ENCODE results near the gene PARD6G. TPM values are rescaled to one million over a fixed set of nuclear protein-coding genes. Genes with fewer than 3 reads are reported as not detected.
A peak's percentile ranks its signal among the peaks of the same experiment; 100 is the strongest.

PARD6G gene
- total RNA-seq, 1 donor from 2014 or later = 6.5 TPM

GRCh38 chr18:80183273-80184050 is 63.9 kb downstream of the PARD6G start:
- TF ChIP-seq, protein P1, sequence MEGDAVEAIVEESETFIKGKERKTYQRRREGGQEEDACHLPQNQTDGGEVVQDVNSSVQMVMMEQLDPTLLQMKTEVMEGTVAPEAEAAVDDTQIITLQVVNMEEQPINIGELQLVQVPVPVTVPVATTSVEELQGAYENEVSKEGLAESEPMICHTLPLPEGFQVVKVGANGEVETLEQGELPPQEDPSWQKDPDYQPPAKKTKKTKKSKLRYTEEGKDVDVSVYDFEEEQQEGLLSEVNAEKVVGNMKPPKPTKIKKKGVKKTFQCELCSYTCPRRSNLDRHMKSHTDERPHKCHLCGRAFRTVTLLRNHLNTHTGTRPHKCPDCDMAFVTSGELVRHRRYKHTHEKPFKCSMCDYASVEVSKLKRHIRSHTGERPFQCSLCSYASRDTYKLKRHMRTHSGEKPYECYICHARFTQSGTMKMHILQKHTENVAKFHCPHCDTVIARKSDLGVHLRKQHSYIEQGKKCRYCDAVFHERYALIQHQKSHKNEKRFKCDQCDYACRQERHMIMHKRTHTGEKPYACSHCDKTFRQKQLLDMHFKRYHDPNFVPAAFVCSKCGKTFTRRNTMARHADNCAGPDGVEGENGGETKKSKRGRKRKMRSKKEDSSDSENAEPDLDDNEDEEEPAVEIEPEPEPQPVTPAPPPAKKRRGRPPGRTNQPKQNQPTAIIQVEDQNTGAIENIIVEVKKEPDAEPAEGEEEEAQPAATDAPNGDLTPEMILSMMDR (IDR thresholded peaks at IDR 0.05) = no peak
- no peaks in the 10 kb centered on the region for H3K27me3 ChIP-seq
- intact Hi-C loops (cut with DNase I) = no loop called here
- ATAC-seq (no peak), DNase-seq (peak; percentile 35)
- no peaks in the 10 kb centered on the region for H3K9me3 ChIP-seq
- no peak overlapping the region for H3K4me3 ChIP-seq
- H3K4me1 ChIP-seq = no peaks in the 10 kb centered on the region
- H3K27ac ChIP-seq = no peak overlapping the region
- H3K36me3 ChIP-seq = no peaks in the 10 kb centered on the region

- Histone ChIP-seq H3K9me3 (no peaks in the 10 kb centered on the region), H3K27ac (no peak overlapping the region), H3K27me3 (no peaks in the 10 kb centered on the region), H3K4me1 (no peaks in the 10 kb centered on the region), H3K4me3 (no peak overlapping the region), H3K36me3 (no peaks in the 10 kb centered on the region)
- peak; percentile 44 for DNase-seq
- TF ChIP-seq, protein P1 (IDR thresholded peaks at IDR 0.05) = no peak
- intact Hi-C loops (cut with DNase I) = no loop called here
- ATAC-seq = no peak
These were observed 64.5 kb downstream of the PARD6G start for GRCh38 chr18:80182855-80183254.

DNA sequence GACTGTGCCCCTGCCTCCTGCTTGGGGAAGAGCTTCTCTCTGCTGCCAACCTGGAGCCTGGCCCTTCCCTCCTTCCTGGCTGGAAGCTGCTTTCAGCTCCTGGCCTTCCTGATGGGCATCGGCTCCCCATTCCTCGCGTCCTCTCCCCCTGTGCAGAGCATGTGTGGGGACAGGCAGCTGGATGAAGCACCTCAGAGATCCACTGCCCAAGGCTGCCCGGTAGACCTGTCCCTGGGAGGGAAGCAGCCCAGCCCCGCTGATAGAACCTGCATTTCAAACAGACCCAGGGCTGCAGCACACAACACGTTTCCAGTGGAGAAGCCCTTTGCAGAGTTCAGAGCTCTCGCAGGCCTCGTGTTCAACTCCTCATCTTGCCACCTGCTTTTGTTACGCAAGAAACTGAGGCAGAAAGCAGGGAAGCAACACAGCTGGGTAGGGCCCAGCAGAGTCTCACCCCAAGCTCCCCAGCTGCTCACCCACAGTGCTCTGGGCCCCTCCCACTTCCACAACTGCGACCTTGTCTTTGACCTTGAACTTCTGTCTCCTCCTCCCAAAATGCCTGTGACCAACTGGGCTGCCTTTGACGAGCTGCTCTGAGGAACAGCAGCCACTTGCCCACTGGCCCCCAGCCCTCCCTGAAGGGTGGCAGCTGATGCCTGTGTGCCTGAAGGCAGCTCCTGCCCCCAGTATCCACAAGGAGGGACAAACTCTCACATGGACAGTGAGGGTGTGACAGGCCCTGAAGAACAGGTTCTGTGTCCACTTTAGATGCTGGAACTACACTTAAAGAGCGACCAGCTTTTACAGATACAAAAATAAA is 65.5 kb downstream of the PARD6G start:
- H3K4me1 ChIP-seq = no peaks in the 10 kb centered on the region
- DNase-seq (peak; percentile 56), ATAC-seq (no peak)
- no peak overlapping the region for H3K4me3 ChIP-seq
- no peaks in the 10 kb centered on the region for H3K9me3 ChIP-seq
- H3K27me3 ChIP-seq = no peaks in the 10 kb centered on the region
- H3K27ac ChIP-seq = no peak overlapping the region
- TF ChIP-seq, protein P1 (IDR thresholded peaks at IDR 0.05) = no peak
- H3K36me3 ChIP-seq = no peaks in the 10 kb centered on the region
- intact Hi-C loops (cut with DNase I) = no loop called here

- TF ChIP-seq, protein P1 (IDR thresholded peaks at IDR 0.05) = no peak
- DNase-seq (peak; percentile 54), ATAC-seq (no peak)
- H3K27ac ChIP-seq = no peak overlapping the region
- no peaks in the 10 kb centered on the region for H3K27me3 ChIP-seq
- H3K4me1 ChIP-seq = no peaks in the 10 kb centered on the region
- no peaks in the 10 kb centered on the region for H3K36me3 ChIP-seq
- no peaks in the 10 kb centered on the region for H3K9me3 ChIP-seq
- H3K4me3 ChIP-seq = no peak overlapping the region
- intact Hi-C loops (cut with DNase I) = no loop called here
These were observed 66.3 kb downstream of the PARD6G start for GRCh38 chr18:80180778-80181564.

GRCh38 chr18:80179857-80180558 is 67.3 kb downstream of the PARD6G start:
- H3K27me3 ChIP-seq = no peaks in the 10 kb centered on the region
- no peak for DNase-seq
- TF ChIP-seq, protein P1 (IDR thresholded peaks at IDR 0.05) = no peak

More at GRCh38 chr18:80179857-80180558, 67.3 kb downstream of the PARD6G start:
- no peak for ATAC-seq
- H3K27ac ChIP-seq = no peak overlapping the region
- H3K4me1 ChIP-seq = no peaks in the 10 kb centered on the region
- H3K9me3 ChIP-seq = no peaks in the 10 kb centered on the region
- no peak overlapping the region for H3K4me3 ChIP-seq
- H3K36me3 ChIP-seq = no peaks in the 10 kb centered on the region
- intact Hi-C loops (cut with DNase I) = no loop called here

All from upper lobe of right lung (tissue), 1 donor.